Activated CD4-positive, alpha-beta T cell treated with anti-CD3 and anti-CD28 coated beads, Interleukin-2, Interleukin-6, amounts not matched to agents 100 ng/mL and 50 ng/mL, durations not matched to agents 16 hours and 8 hours (primary cell): ENCODE data around the gene FNIP2.

ENCODE experiments used
- DNase-seq: peaks from one replicate; pipeline ENCODE4 v3.0.0-alpha.2; 2020

FNIP2 gene

GRCh38 chr4:158845311-158846041 is 76.7 kb downstream of the FNIP2 start:
- no peak for DNase-seq

- no peak for DNase-seq
Measured at GRCh38 chr4:158847535-158847934, 78.7 kb downstream of the FNIP2 start.

- DNase-seq: no peak
Measured at GRCh38 chr4:158849681-158850080, 80.9 kb downstream of the FNIP2 start.

- no peak for DNase-seq
Measured at GRCh38 chr4:158850371-158850770, 81.5 kb downstream of the FNIP2 start.

- peak; percentile 34 for DNase-seq
Measured at GRCh38 chr4:158850800-158851644, 82.2 kb downstream of the FNIP2 start.

GRCh38 chr4:158854236-158854635 is 85.4 kb downstream of the FNIP2 start:
- DNase-seq: no peak

GRCh38 chr4:158856852-158857251 is 88.0 kb downstream of the FNIP2 start:
- DNase-seq: peak; percentile 23

- DNase-seq: no peak
Measured at GRCh38 chr4:158857951-158858350, 89.1 kb downstream of the FNIP2 start.

GRCh38 chr4:158858410-158859199 is 89.8 kb downstream of the FNIP2 start:
- no peak for DNase-seq

- DNase-seq: no peak
Measured at GRCh38 chr4:158859661-158860060, 90.8 kb downstream of the FNIP2 start.

- DNase-seq: peak; percentile 17
Measured at GRCh38 chr4:158860856-158861255, 92.0 kb downstream of the FNIP2 start.

- no peak for DNase-seq
Measured at GRCh38 chr4:158861281-158861680, 92.5 kb downstream of the FNIP2 start.

GRCh38 chr4:158861766-158862165 is 92.9 kb downstream of the FNIP2 start:
- no peak for DNase-seq

GRCh38 chr4:158863296-158863695 is 94.5 kb downstream of the FNIP2 start:
- DNase-seq: no peak

GRCh38 chr4:158865520-158866177 is 96.8 kb downstream of the FNIP2 start:
- DNase-seq: peak; percentile 19

GRCh38 chr4:158869001-158869400 is 100.2 kb downstream of the FNIP2 start:
- DNase-seq: no peak

- DNase-seq: no peak
Measured at GRCh38 chr4:158869761-158870160, 100.9 kb downstream of the FNIP2 start.

- DNase-seq: no peak
Measured at GRCh38 chr4:158870282-158870625, 101.4 kb downstream of the FNIP2 start.

GRCh38 chr4:158870626-158871334 is 102.0 kb downstream of the FNIP2 start:
- DNase-seq: no peak

GRCh38 chr4:158871335-158871724 is 102.5 kb downstream of the FNIP2 start:
- no peak for DNase-seq

- peak; percentile 63 for DNase-seq
Measured at GRCh38 chr4:158873795-158874401, 105.1 kb downstream of the FNIP2 start.

GRCh38 chr4:158875026-158875425 is 106.2 kb downstream of the FNIP2 start:
- DNase-seq: no peak
